HG03039 (cell line): ENCODE measurements around the gene ADAMTSL4.
"Not testable (repeated sequence)": the region's sequence is repeated elsewhere in the genome, so short reads cannot be mapped to it uniquely, and the experiment has no call there.

Experiments used
- ATAC-seq: cut with Tn5 transposase; IDR thresholded peaks from one replicate; pipeline ENCODE4 v1.9.1; 2021; ENCODE audit warnings: mild to moderate bottlenecking, moderate library complexity; ENCODE audit not compliant: unreplicated experiment

Gene ADAMTSL4

DNA sequence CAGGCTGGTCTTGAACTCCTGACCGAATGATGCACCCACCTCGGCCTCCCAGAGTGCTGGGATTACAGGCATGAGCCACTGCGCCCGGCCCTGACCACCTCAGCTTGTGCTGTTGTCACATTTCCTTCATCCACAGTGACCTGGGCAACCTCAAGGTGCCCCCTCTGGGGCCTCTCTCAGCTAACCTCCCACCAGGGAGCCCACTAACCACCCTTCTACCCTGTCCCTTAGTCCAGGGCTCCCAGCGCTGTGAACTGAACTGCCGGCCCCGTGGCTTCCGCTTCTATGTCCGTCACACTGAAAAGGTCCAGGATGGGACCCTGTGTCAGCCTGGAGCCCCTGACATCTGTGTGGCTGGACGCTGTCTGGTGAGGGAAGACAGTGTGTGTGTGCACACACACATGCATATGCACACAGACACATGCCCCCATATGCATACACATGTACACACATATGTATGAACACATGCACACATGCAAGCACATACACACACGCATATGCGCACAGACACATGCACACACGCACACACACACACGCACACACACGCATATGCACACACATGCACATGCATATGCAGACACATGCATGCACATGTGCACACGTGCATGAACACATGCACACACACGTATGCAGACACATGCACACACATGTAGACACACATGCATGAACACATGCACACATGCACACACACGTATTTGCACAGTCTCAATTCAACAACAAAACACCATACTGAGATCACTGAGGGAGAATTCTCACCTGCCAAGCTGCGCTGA, 6.2 kb downstream of the ADAMTSL4 start:
- ATAC-seq = no peak

DNA sequence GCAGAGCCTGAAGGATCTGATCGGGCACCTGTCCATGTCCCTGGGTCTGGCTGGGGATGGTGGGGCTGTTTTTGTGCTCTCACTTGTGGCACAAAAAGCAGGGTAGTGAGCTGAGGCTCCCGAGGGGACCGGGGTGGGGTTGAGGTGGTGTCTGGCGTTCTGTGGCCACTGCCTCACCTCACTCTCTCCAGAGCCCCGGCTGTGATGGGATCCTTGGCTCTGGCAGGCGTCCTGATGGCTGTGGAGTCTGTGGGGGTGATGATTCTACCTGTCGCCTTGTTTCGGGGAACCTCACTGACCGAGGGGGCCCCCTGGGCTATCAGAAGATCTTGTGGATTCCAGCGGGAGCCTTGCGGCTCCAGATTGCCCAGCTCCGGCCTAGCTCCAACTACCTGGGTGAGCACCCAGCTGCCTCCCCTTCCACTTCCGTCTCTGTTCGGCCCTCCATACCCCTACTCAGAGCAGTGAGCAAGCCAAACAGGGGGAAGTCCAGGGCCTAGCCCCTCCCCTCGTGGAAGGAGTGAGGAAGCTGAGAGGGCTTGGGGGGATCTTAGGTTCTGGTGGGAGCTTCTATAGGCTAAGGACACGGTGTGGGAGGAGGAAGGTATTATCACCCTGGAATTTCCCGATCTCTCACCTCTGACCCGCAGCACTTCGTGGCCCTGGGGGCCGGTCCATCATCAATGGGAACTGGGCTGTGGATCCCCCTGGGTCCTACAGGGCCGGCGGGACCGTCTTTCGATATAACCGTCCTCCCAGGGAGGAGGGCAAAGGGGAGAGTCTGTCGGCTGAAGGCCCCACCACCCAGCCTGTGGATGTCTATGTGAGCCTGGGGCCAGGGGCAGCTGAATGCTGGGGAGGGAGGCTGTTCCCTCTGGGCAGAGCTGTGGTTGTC, 7.0 kb downstream of the ADAMTSL4 start:
- no peak for ATAC-seq

DNA sequence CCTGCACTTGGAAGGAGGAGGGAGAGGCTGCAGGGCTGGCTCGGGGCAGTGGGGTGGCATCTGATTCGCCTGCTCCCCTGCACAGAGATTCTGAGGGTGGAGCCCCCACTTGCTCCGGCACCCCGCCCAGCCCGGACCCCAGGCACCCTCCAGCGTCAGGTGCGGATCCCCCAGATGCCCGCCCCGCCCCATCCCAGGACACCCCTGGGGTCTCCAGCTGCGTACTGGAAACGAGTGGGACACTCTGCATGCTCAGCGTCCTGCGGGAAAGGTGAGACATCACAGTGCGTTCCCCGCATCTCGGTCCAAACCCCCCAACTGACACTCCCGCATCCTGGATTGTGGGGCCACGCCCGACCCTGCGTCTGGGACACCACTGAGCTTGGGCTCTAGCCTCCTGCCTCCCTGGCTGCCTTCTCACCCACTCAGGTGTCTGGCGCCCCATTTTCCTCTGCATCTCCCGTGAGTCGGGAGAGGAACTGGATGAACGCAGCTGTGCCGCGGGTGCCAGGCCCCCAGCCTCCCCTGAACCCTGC, 7.9 kb downstream of the ADAMTSL4 start:
- no peak for ATAC-seq

DNA sequence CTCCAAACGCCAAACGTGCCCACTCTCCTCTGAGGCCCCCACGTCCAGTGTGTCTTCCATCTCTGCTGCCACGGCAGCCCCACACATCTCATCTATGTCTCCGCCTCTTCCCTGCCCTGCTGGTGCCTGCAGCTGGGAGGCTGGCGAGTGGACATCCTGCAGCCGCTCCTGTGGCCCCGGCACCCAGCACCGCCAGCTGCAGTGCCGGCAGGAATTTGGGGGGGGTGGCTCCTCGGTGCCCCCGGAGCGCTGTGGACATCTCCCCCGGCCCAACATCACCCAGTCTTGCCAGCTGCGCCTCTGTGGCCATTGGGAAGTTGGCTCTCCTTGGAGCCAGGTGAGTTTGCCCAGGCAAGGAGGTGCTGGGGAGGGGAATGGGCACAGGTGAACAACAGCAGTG, 8.6 kb downstream of the ADAMTSL4 start:
- no peak for ATAC-seq

DNA sequence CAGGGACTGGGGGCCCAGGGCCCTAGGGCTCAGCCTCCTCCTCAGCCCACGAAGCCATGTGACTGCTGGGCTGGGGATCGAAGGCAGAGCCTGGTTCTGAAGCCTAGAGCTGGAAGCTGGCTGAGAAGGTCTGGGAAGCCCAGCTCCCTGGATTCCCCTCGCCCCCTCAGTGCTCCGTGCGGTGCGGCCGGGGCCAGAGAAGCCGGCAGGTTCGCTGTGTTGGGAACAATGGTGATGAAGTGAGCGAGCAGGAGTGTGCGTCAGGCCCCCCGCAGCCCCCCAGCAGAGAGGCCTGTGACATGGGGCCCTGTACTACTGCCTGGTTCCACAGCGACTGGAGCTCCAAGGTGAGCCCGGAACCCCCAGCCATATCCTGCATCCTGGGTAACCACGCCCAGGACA, 9.1 kb downstream of the ADAMTSL4 start:
- ATAC-seq = no peak

DNA sequence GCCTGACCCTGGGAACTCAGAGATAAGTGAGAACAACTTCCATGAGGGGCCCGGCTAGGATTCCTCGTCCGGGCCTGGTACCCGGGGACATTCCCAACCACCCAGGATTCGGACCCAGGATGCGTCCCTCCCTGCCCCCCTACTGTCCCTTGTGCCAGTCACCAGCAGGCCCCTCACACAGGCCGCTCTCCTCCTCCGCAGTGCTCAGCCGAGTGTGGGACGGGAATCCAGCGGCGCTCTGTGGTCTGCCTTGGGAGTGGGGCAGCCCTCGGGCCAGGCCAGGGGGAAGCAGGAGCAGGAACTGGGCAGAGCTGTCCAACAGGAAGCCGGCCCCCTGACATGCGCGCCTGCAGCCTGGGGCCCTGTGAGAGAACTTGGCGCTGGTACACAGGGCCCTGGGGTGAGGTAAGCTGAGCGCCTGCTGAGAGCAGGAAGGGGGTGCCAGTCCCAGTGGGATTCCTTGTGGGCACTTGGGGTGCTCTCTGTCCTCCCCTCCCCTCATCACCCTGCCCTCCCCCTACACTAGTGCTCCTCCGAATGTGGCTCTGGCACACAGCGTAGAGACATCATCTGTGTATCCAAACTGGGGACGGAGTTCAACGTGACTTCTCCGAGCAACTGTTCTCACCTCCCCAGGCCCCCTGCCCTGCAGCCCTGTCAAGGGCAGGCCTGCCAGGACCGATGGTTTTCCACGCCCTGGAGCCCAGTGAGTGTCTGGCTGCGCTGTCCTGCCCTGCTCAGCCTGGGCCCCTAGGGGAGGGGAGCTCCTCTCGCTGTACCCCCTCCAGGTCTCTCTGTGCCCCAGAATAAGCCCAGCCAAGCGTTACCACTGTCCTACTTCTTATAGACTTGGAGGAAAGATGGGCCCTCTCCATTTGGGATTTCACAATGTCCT, 9.8 kb downstream of the ADAMTSL4 start:
- no peak for ATAC-seq

DNA sequence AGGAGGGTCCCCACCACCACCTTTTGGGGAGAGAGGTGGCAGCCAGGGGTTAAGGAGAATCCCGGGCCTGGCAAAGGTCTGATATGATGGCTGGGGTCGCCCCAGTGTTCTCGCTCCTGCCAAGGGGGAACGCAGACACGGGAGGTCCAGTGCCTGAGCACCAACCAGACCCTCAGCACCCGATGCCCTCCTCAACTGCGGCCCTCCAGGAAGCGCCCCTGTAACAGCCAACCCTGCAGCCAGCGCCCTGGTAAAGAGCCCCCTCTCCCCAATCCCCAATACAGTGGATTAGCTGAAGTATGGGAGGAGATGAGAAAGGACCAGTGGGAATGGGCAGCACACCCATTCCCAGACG, 10.4 kb downstream of the ADAMTSL4 start:
- no peak for ATAC-seq

DNA sequence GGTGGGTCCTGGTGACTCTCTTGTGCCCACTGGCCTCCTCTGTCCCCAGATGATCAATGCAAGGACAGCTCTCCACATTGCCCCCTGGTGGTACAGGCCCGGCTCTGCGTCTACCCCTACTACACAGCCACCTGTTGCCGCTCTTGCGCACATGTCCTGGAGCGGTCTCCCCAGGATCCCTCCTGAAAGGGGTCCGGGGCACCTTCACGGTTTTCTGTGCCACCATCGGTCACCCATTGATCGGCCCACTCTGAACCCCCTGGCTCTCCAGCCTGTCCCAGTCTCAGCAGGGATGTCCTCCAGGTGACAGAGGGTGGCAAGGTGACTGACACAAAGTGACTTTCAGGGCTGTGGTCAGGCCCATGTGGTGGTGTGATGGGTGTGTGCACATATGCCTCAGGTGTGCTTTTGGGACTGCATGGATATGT, 10.8 kb downstream of the ADAMTSL4 start:
- ATAC-seq = no peak

DNA sequence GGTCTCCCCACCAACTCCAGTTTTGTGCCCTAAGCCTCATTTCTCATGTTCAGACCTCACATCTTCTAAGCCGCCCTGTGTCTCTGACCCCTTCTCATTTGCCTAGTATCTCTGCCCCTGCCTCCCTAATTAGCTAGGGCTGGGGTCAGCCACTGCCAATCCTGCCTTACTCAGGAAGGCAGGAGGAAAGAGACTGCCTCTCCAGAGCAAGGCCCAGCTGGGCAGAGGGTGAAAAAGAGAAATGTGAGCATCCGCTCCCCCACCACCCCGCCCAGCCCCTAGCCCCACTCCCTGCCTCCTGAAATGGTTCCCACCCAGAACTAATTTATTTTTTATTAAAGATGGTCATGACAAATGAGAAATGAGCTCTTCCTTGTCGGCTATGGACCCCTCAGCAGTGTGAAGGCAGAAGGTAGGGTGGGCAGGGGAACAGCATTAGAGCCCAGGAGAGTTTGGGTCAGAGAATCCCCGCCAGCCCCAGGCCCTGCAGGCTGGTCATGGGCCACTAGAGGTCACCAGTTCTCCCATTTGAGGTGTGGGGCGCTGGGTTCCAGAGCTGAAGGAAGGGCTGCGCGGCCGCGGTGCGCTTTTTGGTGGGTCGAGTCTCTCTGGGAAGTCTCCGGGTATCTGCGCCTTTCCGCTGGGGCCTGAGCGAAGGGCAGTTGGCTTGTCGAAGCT, 11.5 kb downstream of the ADAMTSL4 start:
- ATAC-seq = peak; percentile 28

DNA sequence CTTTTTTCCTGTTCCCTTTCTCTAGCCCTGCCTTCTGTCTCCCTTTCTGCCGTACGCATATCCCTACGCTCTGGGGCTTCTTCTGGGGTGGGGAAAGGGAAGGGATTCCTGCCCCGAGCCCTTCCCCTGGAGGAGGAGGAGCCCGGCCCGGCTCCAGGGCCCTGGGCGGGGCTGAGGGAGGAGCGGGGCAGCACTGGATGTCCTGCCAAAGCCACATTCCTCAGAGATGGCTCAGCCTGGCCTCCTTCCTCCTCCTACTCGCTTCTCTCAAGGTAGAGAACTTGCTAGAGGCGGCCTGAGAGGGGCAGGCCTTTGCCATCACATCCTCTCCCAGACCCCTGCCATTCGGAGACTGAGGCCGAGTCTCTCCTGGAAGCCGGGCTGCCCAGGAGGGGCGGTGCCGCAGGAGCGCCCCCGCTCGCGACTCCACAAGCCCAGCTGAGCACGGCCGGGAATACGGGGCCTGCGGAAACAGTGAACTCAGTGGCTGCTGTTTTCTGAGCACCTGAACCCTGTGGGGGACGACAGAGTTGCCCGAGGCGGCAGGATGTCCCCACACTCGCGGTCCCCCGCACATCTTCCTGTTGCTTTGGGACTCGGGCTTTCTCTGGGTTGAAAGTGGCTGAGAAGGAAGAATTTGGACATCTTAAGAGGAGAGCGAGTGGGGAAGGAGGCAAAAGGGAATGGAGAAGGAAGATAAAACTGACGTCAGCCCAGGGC, 12.2 kb downstream of the ADAMTSL4 start:
- peak; percentile 24 for ATAC-seq

DNA sequence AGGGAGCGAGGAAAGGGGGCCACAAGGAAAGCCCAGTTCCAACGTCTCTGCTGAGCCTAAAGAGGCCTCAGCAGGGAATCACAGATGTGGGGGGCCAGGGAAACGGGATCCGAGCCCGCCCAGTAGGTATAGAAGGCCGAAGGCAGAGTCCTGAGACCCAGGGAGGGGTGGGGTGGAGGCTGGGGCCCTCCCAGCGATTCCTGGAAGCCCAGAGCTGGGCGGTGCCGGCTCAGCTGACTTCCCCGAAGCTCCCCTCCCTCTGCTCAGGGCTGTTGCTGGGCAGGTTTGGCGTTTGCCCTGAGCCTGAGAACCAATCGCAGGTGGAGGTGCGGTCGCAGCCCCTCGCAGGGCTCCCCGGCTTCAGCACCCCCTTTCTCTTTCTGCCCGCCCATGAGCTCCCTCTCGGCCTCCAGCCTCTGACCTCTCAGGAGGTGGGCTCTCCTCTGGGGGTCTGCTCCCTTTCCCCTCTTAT, 12.8 kb downstream of the ADAMTSL4 start:
- ATAC-seq = peak; percentile 34

DNA sequence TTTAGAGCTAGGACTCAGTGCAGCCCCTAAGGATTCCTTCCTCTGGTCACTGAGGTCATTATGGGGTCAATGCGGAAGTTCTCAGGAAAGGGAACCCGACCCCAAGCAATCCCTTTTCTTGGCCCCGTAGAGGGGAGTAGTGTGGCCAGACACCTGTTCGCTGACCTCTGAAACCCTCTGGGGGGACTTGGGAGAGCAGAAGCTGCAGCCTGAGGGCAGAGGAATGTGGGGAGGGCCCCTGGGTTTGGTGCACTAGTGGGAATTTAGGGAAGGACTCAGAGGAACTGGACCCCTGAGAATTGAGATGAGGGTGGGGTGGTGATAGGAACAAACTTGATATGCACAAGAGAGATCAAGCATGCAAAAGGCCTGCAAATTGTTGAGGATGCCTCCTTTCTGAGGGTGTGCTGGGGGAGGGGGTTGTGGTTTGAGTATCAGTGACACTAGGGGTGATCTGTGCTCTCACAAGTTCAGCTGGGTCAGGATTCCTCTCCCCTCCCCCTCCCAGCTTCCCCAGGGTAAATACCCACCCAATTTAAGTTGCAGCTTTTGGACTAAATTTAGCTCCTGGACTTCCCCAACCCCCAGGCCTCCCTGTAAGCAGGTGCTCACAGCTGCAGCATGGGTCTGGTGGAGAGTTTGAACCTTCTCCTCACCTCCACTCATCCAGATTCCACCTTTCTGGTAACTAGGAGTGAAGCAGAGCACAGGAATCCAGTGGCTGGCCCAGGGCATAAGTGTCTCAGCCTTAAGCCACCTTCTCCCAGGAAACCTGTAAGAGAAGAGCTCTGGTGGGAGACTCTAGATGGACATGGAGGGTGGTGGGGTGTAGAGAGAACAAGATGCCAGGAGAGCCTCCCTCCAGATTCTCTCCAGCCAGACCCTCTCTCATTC, 13.5 kb downstream of the ADAMTSL4 start:
- ATAC-seq = peak; percentile 32

DNA sequence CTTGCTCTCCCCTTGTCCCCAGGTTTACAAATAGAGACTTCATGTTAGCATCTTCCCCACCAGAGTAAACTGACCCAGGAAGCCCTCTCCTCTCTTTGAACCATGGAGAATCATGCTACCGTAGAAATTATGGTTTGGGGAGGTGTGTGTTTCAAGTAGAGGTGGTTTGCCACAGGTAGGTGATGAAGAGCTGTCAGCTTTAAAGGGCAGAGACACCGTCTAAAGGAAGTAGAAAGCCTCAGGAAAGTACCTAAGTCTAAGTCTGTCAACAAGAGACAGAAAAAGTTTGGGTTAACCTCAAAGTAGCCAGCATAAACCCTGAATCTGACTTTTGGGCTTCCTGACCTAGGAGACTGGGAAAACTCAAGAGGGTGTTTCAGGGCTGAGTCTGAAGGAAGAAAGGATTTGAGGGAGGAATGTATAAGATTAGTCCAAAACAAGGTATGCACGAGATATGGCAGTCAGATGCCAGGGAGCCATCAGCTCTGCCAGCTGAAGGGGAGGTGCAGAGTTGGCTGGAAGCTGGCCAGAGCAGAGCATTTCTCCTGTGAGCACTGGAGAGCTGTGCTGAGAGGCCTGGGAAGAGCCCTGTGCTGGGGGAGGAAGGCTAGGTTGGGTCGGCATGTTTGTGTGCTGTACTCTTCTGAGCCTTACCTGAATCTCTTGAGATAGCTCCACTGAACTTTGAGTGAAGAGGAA, 14.3 kb downstream of the ADAMTSL4 start:
- ATAC-seq = no peak

DNA sequence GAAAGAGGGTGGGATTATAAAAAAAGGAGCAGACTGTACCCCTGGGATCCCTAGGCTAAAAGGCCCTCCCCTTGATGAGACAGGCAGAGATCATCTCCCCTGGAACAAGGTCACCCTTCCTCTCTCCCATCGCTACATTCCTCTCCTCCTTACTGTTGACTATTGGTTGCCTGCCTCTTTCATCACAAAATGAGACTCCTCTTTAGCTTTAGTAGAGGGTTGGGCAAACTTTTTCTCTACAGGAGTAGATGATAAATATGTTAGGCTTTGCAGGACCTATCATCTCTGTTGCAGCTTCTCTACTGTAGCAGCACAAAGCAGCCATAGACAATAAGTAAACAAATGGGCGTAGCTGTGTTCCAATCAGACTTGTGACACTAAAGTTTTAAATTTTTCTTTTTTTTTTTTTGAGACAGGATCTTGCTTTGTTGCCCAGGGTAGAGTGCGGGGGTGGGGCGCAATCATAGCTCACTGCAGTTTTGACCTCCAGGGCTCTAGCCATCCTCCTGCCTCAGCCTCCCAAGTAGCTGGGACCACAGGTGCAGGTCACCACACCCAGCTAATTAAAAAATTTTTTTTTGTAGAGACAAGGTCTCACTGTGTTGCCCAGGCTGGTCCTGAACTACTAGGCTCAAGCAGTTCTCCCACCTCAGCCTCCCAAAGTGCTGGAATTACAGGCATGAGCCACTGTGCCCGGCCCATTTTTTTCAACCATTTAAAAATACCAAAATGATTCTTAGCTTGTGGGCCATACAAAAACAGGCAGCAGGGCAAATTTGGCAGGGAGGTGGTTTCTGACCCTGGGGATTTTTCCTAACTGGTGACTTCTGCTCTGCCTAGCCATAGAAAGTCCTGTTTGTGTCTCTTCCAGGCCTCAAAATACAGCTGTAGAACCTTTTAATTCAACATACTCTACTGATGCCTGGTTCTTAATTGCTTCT, 15.1 kb downstream of the ADAMTSL4 start:
- no peak for ATAC-seq

DNA sequence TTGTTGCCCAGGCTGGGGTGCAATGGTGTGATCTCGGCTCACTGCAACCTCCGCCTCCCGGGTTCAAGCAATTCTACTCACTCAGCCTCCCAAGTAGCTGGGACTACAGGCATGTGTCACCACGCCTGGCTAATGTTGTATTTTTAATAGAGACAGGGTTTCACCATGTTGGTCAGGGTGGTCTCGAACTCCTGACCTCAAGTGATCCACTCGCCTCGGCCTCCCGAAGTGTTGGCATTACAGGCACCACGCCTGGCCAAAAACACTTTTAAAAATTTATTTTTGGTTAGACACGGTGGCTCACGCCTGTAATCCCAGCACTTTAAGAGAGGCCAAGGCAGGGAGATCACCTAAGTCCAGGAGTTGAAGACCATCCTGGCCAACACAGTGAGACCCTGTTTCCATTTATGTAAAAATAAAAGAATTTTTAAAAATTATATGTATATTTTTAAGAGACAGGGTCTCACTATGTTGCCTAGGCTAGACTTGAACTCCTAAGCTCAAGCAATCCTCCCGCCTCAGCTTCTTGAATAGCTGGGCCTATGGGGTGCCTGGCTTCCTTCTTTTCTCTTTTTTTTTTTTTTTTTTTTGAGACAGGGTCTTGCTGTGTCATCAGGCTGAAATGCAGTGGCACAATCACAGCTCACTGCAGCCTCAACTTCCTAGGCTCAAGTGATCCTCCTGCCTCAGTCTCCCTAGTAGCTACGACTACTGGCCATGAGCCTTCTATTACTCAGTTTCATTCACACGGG, 16.2 kb downstream of the ADAMTSL4 start:
- not testable (repeated sequence) for ATAC-seq
